IPS DF 6.9 (cell line): ENCODE results near the gene COX8C.

Experiments
- DNase-seq: peaks from one replicate; pipeline ENCODE4 v3.0.0-alpha.2; 2013; ENCODE audit warnings: low read depth, low spot score
- H3K27ac ChIP-seq: one replicate; pipeline ENCODE4 v1.5.1; 2013; ENCODE audit warnings: low read length, control low read depth
- H3K27me3 ChIP-seq: 2 replicates; pipeline ENCODE4 v1.6.1; 2013; ENCODE audit warnings: mild to moderate bottlenecking, low read length; ENCODE audit not compliant: control insufficient read depth, insufficient read depth
- H3K36me3 ChIP-seq: 2 replicates; pipeline ENCODE4 v1.6.1; 2013; ENCODE audit warnings: low read length; ENCODE audit not compliant: control insufficient read depth, insufficient read depth
- H3K4me1 ChIP-seq: 2 replicates; pipeline ENCODE4 v1.6.1; 2013; ENCODE audit warnings: low read length; ENCODE audit not compliant: control insufficient read depth, insufficient read depth
- H3K4me3 ChIP-seq: 2 replicates; pipeline ENCODE4 v1.5.1; 2013; ENCODE audit warnings: mild to moderate bottlenecking, low read length
- H3K9me3 ChIP-seq: 2 replicates; pipeline ENCODE4 v1.6.1; 2013; ENCODE audit warnings: low read length, inconsistent platforms; ENCODE audit not compliant: control insufficient read depth, insufficient read depth
- WGBS: extraction: QIAGEN DNeasy Blood & Tissue Kit; methylation state at CpG from one replicate; pipeline ENCODE4 v1.1.7; 2013; ENCODE audit warnings: mixed read lengths, missing lambda C conversion rate; ENCODE audit not compliant: insufficient read length, insufficient coverage; 5-methylcytosine and 5-hydroxymethylcytosine counted together

The COX8C gene, protein sequence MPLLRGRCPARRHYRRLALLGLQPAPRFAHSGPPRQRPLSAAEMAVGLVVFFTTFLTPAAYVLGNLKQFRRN

DNA sequence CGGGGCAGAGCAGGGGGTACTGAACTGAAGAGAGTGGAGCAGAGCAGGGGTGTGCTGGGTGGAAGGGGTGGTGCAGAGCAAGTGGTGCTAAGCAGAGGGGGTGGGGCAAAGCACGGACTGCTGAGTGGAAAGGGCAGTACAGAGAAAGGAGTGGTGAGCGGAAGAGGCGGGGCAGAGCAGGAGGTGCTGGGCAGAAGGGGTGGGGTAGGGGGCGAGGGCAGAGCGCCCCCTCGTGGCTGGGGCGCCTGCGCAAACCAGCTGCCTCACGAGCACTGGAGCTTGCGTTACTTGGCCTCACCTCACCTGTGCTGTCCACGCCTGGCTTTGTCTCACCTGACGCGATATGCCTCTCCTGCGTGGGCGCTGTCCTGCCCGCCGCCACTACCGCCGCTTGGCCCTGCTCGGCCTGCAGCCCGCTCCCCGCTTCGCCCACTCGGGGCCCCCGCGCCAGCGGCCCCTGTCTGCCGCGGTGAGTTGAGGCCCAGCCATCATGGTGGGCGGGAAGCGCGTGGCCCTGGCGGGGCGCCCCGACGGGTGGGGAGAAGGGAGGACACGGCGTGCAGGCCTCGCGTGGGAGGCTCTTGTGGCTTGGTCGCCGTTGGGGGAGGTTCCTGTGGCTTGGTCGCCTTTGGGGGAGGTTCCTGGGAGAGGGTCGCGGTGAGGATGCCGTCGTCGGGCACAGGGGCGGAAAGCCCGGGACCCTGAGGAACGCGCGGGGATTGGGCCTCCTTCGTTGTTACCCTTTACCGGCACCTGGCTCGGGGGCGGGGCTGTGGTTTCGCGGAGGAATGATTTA is at the start of gene COX8C:
COX8C (plus strand) TSS at position 257 of the 796 bp plus-strand sequence; CDS start at position 344, 87 bp downstream.
- Histone ChIP-seq H3K27ac (no peak within 1 kb of the TSS), H3K27me3 (no peaks in the 10 kb centered on the region), H3K4me3 (no peak within 1 kb of the TSS), H3K9me3 (peaks cover under 1% of the 10 kb centered on the region), H3K4me1 (no peaks in the 10 kb centered on the region; the same call in 1 of the 2 replicates), H3K36me3 (peaks cover 3% of the 10 kb centered on the region; the same call in 1 of the 2 replicates)
- no peak for DNase-seq
- WGBS = no CpG with 5 or more reads among the region's 60 CpGs

- H3K36me3 ChIP-seq = no peaks in the 10 kb centered on the region
- no peaks in the 10 kb centered on the region for H3K27me3 ChIP-seq
- peaks cover 1% of the 10 kb centered on the region; the same call in 1 of the 2 replicates for H3K4me1 ChIP-seq
- DNase-seq = no peak
- H3K9me3 ChIP-seq = no peaks in the 10 kb centered on the region
- no peak overlapping the region for H3K27ac ChIP-seq
- no CpG with 5 or more reads among the region's 3 CpGs for WGBS
- no peak overlapping the region for H3K4me3 ChIP-seq
Observed at GRCh38 chr14:93299416-93299815, 47.6 kb upstream of the COX8C start.

- Histone ChIP-seq H3K4me1 (peaks cover 1% of the 10 kb centered on the region; the same call in 1 of the 2 replicates), H3K27ac (no peak overlapping the region), H3K9me3 (no peaks in the 10 kb centered on the region), H3K27me3 (no peaks in the 10 kb centered on the region), H3K4me3 (no peak overlapping the region), H3K36me3 (no peaks in the 10 kb centered on the region)
- WGBS = 100% methylated on average over 3 of the region's 6 CpGs
- DNase-seq = no peak
Observed at GRCh38 chr14:93299866-93300265, 47.1 kb upstream of the COX8C start.

DNA sequence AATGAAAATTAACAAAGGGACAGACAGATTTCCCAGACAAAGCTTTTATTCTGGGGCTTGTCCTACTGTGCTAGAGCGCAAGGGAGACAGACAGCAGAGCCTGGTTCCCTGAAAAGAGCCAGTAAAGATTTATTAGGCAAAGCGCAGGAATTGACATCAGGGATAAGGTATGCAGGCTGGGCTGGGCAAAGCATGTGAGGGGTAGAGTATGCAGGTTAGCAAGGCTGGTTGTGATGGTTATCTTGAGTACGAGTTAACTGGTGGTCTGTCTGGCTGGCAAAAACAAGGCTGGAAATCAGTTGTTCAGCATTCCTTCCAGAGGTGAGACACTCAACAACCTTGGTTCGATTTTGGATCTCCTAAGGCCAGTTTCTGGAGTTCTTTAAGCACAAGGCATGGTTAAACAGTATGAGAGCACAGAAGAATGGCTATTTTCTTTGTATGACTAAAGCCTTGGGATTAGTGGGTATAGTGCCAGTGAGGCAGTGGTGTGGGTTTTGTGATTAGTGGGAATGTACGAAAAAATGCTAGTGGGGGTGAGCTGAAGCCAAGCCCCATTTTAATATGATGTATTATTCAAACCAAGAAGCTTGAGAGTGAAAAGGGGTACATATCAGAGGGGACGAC is 45.0 kb upstream of the COX8C start:
- H3K4me1 ChIP-seq = peaks cover 1% of the 10 kb centered on the region; the same call in 1 of the 2 replicates
- no CpG with 5 or more reads among the region's 6 CpGs for WGBS
- no peaks in the 10 kb centered on the region for H3K9me3 ChIP-seq
- H3K4me3 ChIP-seq = no peak overlapping the region
- H3K36me3 ChIP-seq = no peaks in the 10 kb centered on the region
- no peaks in the 10 kb centered on the region for H3K27me3 ChIP-seq
- peak; percentile 20 for DNase-seq
- H3K27ac ChIP-seq = no peak overlapping the region

DNA sequence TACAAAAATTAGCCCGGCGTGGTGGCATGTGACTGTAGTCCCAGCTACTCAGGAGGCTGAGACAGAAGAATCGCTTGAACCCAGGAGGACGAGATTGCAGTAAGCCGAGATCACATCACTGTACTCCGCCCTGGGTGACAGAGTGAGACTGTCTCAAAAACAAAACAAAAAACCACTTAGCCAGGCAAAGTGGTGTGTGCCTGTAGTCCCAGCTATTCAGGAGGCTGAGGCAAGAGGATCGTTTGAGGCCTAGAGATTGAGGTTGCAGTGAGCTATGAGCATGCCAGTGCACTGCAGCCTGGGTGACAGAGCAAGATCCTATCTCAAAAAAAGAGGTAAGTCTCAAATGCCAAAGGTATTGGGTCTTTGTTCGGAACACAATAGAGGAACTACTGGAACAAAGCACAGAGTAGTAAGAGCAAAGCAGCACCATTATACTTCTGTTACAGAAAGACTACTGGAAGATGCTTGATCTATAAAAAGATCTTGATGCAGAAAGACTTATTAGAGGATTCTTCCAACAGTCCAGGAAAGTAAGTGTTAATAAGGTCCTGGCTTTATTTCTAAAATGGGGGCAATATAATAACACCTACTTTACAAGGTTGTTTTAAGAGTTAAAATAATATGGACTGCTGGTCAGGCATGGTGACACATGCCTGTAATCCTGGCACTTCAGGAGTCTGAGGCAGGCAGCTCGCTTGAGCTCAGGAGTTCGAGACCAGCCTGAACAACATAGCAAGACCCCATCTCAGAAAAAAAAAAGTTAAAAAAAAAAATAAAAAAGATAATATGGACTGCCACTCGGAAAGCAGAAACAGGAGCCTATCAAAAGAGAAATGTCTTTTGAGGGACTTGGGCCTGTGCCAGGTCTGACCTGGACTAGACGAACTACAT is 44.0 kb upstream of the COX8C start:
- no peaks in the 10 kb centered on the region for H3K9me3 ChIP-seq
- H3K4me1 ChIP-seq = peaks cover 1% of the 10 kb centered on the region; the same call in 1 of the 2 replicates
- DNase-seq = no peak
- no CpG with 5 or more reads among the region's 12 CpGs for WGBS
- H3K4me3 ChIP-seq = no peak overlapping the region
- no peaks in the 10 kb centered on the region for H3K36me3 ChIP-seq
- no peaks in the 10 kb centered on the region for H3K27me3 ChIP-seq
- no peak overlapping the region for H3K27ac ChIP-seq

- WGBS = no CpG with 5 or more reads among the region's 3 CpGs
- no peaks in the 10 kb centered on the region for H3K9me3 ChIP-seq
- no peak for DNase-seq
- H3K27me3 ChIP-seq = no peaks in the 10 kb centered on the region
- H3K4me3 ChIP-seq = no peak overlapping the region
- no peak overlapping the region for H3K27ac ChIP-seq
- H3K4me1 ChIP-seq = peaks cover 1% of the 10 kb centered on the region; the same call in 1 of the 2 replicates
- no peaks in the 10 kb centered on the region for H3K36me3 ChIP-seq
Observed at GRCh38 chr14:93303659-93304058, 43.3 kb upstream of the COX8C start.

DNA sequence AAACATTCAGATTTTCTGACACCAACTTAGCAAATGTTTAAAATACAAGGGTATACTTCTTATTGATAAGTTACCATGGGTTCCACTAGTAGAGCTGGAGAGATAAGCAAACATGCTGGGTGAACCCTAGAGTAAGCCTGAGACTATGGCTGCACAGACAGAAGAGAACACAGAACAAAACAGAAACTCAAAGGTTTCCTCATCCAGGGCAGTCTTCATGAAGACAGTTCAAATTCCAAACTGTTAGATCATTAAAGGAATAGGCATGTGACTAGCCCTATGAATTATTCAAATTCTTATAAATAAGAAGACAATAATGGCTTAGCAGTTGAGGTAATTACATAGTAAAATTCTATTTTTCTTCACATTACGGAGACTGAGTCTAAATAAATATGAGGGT is 42.2 kb upstream of the COX8C start:
- no peak overlapping the region for H3K27ac ChIP-seq
- no peak overlapping the region for H3K4me3 ChIP-seq
- no peaks in the 10 kb centered on the region for H3K4me1 ChIP-seq
- WGBS = no CpG with 5 or more reads among the region's 1 CpG
- no peak for DNase-seq
- H3K27me3 ChIP-seq = no peaks in the 10 kb centered on the region
- no peaks in the 10 kb centered on the region for H3K36me3 ChIP-seq
- no peaks in the 10 kb centered on the region for H3K9me3 ChIP-seq

DNA sequence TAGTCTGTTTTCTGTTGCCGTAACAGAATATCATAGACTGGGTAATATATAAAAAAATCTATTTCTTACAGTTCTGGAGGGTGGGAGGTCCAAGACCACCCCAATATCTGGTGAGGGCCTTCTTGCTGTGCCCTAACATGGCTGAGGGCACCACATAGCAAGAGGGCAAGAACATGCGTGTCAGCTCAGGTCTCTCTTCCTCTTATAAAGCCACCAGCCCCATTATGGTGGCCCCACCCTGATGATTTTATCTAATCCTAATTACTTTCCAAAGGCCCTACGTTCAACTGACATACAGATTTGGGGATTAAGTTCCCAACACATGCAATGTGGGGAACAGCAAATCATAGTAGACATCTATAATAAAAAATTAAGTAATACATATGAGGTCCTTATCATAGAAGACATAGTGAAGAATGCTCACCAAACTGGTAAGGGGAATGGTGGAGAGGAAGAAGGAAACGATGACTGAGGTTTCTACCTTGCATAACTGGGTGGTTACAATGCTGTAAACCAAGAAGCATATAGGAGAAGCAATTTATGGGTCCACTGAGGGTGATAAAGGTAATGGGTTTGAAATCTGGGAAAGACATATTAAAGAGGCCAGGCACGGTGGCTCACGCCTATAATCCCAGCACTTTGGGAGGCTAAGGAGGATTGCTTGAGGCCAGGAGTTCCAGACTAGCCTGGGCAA is 41.1 kb upstream of the COX8C start:
- WGBS = no CpG with 5 or more reads among the region's 6 CpGs
- no peak for DNase-seq

DNA sequence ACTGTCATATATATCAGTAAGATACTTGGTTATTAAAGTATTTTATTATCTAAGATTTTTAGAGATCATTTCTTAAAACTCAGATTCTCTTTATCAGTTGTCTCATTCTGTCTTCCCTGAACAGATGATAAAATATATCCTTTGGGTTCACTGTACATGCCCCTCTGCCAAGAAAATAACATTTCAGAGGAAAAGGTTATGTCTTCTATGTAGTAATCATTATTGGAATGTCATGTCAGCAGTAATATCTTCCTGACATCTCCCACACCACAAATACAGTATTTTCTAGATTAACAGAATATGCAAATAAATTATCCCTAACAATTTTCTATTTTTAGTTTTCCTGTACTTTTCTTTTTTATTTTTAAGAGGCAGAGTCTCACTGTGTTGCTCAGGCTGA is 40.2 kb upstream of the COX8C start:
- H3K4me1 ChIP-seq = no peaks in the 10 kb centered on the region
- no peak overlapping the region for H3K4me3 ChIP-seq
- no peaks in the 10 kb centered on the region for H3K36me3 ChIP-seq
- no peaks in the 10 kb centered on the region for H3K9me3 ChIP-seq
- no peaks in the 10 kb centered on the region for H3K27me3 ChIP-seq
- no peak for DNase-seq
- H3K27ac ChIP-seq = no peak overlapping the region

More for the DNA sequence above, 41.1 kb upstream of the COX8C start:
- Histone ChIP-seq H3K27ac (no peak overlapping the region), H3K4me3 (no peak overlapping the region), H3K4me1 (no peaks in the 10 kb centered on the region), H3K9me3 (no peaks in the 10 kb centered on the region), H3K36me3 (no peaks in the 10 kb centered on the region), H3K27me3 (no peaks in the 10 kb centered on the region)
